ENCODE measurements around the gene PAOX. TPM values are rescaled to one million over a fixed set of nuclear protein-coding genes. Genes with fewer than 3 reads are reported as not detected.

PAOX gene
- total RNA-seq, 6 experiments from 2014 or later = 9.4 to 15.9 (median 11.9) TPM

GRCh38 chr10:133390597-133391248 lies 11.7 kb downstream of the PAOX start:
- WGBS (ENCODE audit: insufficient coverage, low coverage, low lambda C conversion rate, missing lambda C conversion rate) = 91% methylated on average over 15 of the region's 19 CpGs
- ATAC-seq = no peak
- no peak overlapping the region for H3K27ac ChIP-seq

GRCh38 chr10:133391249-133391635 lies 12.2 kb downstream of the PAOX start:
- H3K4me1 ChIP-seq = peaks cover 0 to 14% (median 4%) of the 10 kb centered on the region in 4 donors
- WGBS (ENCODE audit: insufficient coverage, low coverage, low lambda C conversion rate, missing lambda C conversion rate) = no CpG with 5 or more reads among the region's 12 CpGs
- TF ChIP-seq CTCF (IDR thresholded peaks at IDR 0.05) = no peak
- TF ChIP-seq POLR2A (IDR thresholded peaks at IDR 0.05) = no peak
- intact Hi-C loops (cut with DNase I) = no loop called here
- no peak overlapping the region for H3K4me3 ChIP-seq
- H3K27ac ChIP-seq = no peak overlapping the region
- DNase-seq (peak in 1 of 3 donors; percentile 38), ATAC-seq (no peak)
- H3K9me3 ChIP-seq = no peaks in the 10 kb centered on the region
- no peaks in the 10 kb centered on the region for H3K27me3 ChIP-seq
- H3K36me3 ChIP-seq = peaks cover 0 to 3% (median 0%) of the 10 kb centered on the region in 4 donors

More at GRCh38 chr10:133390597-133391248, 11.7 kb downstream of the PAOX start:
- no peak overlapping the region for H3K4me3 ChIP-seq
- TF ChIP-seq CTCF (IDR thresholded peaks at IDR 0.05) (no peak), POLR2A (IDR thresholded peaks at IDR 0.05) (no peak)
- no peaks in the 10 kb centered on the region for H3K36me3 ChIP-seq
- peaks cover 0 to 14% (median 4%) of the 10 kb centered on the region in 4 donors for H3K4me1 ChIP-seq
- intact Hi-C loops (cut with DNase I) = no loop called here
- DNase-seq = no peak
- no peaks in the 10 kb centered on the region for H3K9me3 ChIP-seq
- no peaks in the 10 kb centered on the region for H3K27me3 ChIP-seq

- DNase-seq = peak in 1 of 3 donors; percentile 33
- whole genome bisulfite sequencing (ENCODE audit: insufficient coverage, low coverage, low lambda C conversion rate, missing lambda C conversion rate) = 79% methylated on average over 7 of the region's 12 CpGs
- intact Hi-C loops (cut with DNase I) = no loop called here
- no peaks in the 10 kb centered on the region for H3K27me3 ChIP-seq
- H3K4me1 ChIP-seq = peaks cover 0 to 14% (median 4%) of the 10 kb centered on the region in 4 donors
- no peak for ATAC-seq
- H3K27ac ChIP-seq = no peak overlapping the region
- no peaks in the 10 kb centered on the region for H3K9me3 ChIP-seq
- TF ChIP-seq CTCF (IDR thresholded peaks at IDR 0.05) = no peak
- TF ChIP-seq POLR2A (IDR thresholded peaks at IDR 0.05) = no peak
- peaks cover 0 to 5% (median 0%) of the 10 kb centered on the region in 4 donors for H3K36me3 ChIP-seq
- H3K4me3 ChIP-seq = no peak overlapping the region
Measured at GRCh38 chr10:133391761-133392518, 12.9 kb downstream of the PAOX start.

GRCh38 chr10:133393401-133394063 lies 14.5 kb downstream of the PAOX start:
- peak overlapping the region; percentile 87 to 95 (median 88) for H3K4me3 ChIP-seq
- no peaks in the 10 kb centered on the region for H3K9me3 ChIP-seq
- DNase-seq = peak in 2 of 3 donors; percentile 14 to 46
- no peak for ATAC-seq
- no peaks in the 10 kb centered on the region for H3K27me3 ChIP-seq
- H3K4me1 ChIP-seq = peaks cover 0 to 14% (median 4%) of the 10 kb centered on the region in 4 donors
- 24% methylated on average over 23 of the region's 27 CpGs for WGBS (ENCODE audit: insufficient coverage, low coverage, low lambda C conversion rate, missing lambda C conversion rate)
- TF ChIP-seq CTCF (IDR thresholded peaks at IDR 0.05) (no peak), POLR2A (IDR thresholded peaks at IDR 0.05) (no peak)
- peak overlapping the region in 2 of 3 donors; percentile 67 to 70 for H3K27ac ChIP-seq
- intact Hi-C loops (cut with DNase I) = no loop called here
- peaks cover 0 to 9% (median 2%) of the 10 kb centered on the region in 4 donors for H3K36me3 ChIP-seq

Data from right lobe of liver (tissue), 6 donors.